Neural cell (in vitro differentiated cells): ENCODE data around the gene NELL1.

Experiments
- EP300 ChIP-seq: fragments of 450-650 bp; conservative IDR thresholded peaks from 2 replicates; pipeline ENCODE4 v1.6.1; 2014; ENCODE audit warnings: antibody characterized with exemption, mild to moderate bottlenecking, moderate library complexity; ENCODE audit not compliant: poor library complexity, severe bottlenecking
- EZH2 ChIP-seq: fragments of 200-600, 300-800 bp; shearing (Covaris generic), sonication (generic); IDR thresholded peaks from 2 replicates; pipeline ENCODE4 v1.6.1; 2014; ENCODE audit warnings: antibody characterized with exemption, low read length, borderline replicate concordance, mild to moderate bottlenecking; ENCODE audit not compliant: insufficient read depth, poor library complexity, severe bottlenecking
- MXI1 ChIP-seq: fragments of 450-650 bp; conservative IDR thresholded peaks from 2 replicates; pipeline ENCODE4 v1.6.1; 2014; ENCODE audit warnings: antibody characterized with exemption, mild to moderate bottlenecking; ENCODE audit not compliant: poor library complexity, severe bottlenecking
- POLR2AphosphoS5 ChIP-seq: IDR thresholded peaks from 2 replicates; pipeline ENCODE4 v1.6.1; 2012
- RAD21 ChIP-seq: fragments of 450-650 bp; conservative IDR thresholded peaks from 2 replicates; pipeline ENCODE4 v1.6.1; 2014; ENCODE audit warnings: antibody characterized with exemption, mild to moderate bottlenecking, moderate library complexity
- SMC3 ChIP-seq: fragments of 450-650 bp; conservative IDR thresholded peaks from 2 replicates; pipeline ENCODE4 v1.6.1; 2014; ENCODE audit warnings: antibody characterized with exemption, mild to moderate bottlenecking, moderate library complexity; ENCODE audit not compliant: poor library complexity
- TAF1 ChIP-seq: IDR thresholded peaks from 2 replicates; pipeline ENCODE4 v1.6.1; 2012; ENCODE audit warnings: low read depth
- TF ChIP-seq, protein P1 (sequence below): fragments of 450-650 bp; IDR thresholded peaks from 2 replicates; pipeline ENCODE4 v1.5.1; 2014; ENCODE audit warnings: antibody characterized with exemption, mild to moderate bottlenecking, moderate library complexity; ENCODE audit not compliant: poor library complexity, severe bottlenecking
- TF ChIP-seq, protein P2 (sequence below): IDR thresholded peaks from 2 replicates; pipeline ENCODE4 v1.6.1; 2012; ENCODE audit warnings: borderline replicate concordance

DNA sequence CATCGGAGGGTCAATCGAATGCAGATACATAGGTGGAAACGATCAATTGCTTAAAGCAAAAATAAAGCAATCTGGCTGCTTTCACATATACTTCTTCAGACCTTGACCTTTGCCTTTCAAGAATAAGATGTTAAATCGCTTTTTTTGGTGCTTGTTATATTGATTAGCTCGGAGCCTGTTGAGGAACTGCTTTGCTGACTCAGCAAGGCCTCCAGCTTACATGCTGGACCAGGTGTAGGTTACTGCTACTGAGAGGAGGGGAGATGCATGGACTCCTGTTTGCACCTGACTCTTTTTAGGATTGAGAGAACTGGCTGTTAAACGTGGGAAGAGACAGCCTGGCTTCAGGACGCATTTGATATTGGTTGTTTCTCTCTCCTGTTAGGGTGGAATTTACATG is 31.3 kb upstream of the NELL1 start:
- TF ChIP-seq, protein P1, sequence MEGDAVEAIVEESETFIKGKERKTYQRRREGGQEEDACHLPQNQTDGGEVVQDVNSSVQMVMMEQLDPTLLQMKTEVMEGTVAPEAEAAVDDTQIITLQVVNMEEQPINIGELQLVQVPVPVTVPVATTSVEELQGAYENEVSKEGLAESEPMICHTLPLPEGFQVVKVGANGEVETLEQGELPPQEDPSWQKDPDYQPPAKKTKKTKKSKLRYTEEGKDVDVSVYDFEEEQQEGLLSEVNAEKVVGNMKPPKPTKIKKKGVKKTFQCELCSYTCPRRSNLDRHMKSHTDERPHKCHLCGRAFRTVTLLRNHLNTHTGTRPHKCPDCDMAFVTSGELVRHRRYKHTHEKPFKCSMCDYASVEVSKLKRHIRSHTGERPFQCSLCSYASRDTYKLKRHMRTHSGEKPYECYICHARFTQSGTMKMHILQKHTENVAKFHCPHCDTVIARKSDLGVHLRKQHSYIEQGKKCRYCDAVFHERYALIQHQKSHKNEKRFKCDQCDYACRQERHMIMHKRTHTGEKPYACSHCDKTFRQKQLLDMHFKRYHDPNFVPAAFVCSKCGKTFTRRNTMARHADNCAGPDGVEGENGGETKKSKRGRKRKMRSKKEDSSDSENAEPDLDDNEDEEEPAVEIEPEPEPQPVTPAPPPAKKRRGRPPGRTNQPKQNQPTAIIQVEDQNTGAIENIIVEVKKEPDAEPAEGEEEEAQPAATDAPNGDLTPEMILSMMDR, result no peak
- TF ChIP-seq, protein P2, sequence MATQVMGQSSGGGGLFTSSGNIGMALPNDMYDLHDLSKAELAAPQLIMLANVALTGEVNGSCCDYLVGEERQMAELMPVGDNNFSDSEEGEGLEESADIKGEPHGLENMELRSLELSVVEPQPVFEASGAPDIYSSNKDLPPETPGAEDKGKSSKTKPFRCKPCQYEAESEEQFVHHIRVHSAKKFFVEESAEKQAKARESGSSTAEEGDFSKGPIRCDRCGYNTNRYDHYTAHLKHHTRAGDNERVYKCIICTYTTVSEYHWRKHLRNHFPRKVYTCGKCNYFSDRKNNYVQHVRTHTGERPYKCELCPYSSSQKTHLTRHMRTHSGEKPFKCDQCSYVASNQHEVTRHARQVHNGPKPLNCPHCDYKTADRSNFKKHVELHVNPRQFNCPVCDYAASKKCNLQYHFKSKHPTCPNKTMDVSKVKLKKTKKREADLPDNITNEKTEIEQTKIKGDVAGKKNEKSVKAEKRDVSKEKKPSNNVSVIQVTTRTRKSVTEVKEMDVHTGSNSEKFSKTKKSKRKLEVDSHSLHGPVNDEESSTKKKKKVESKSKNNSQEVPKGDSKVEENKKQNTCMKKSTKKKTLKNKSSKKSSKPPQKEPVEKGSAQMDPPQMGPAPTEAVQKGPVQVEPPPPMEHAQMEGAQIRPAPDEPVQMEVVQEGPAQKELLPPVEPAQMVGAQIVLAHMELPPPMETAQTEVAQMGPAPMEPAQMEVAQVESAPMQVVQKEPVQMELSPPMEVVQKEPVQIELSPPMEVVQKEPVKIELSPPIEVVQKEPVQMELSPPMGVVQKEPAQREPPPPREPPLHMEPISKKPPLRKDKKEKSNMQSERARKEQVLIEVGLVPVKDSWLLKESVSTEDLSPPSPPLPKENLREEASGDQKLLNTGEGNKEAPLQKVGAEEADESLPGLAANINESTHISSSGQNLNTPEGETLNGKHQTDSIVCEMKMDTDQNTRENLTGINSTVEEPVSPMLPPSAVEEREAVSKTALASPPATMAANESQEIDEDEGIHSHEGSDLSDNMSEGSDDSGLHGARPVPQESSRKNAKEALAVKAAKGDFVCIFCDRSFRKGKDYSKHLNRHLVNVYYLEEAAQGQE, result no peak
- TF ChIP-seq EZH2 (no peak), RAD21 (no peak), EP300 (no peak), POLR2AphosphoS5 (no peak), SMC3 (no peak), TAF1 (no peak), MXI1 (no peak)
